Germinal center (tissue), 1 donor: ENCODE measurements around the gene LSM3.
"Not testable (repeated sequence)": the region's sequence is repeated elsewhere in the genome, so short reads cannot be mapped to it uniquely, and the experiment has no call there.

Experiments
- DNase-seq: peaks from one replicate; pipeline ENCODE4 v3.0.0; 2012; ENCODE audit warnings: mixed read lengths, low spot score

The LSM3 gene

GRCh38 chr3:14222457-14222856 lies 43.8 kb downstream of the LSM3 start:
- no peak for DNase-seq

GRCh38 chr3:14222900-14223594 lies 44.4 kb downstream of the LSM3 start:
- DNase-seq, result no peak

- DNase-seq, result no peak
Observed at GRCh38 chr3:14223595-14223994, 45.0 kb downstream of the LSM3 start.

- no peak for DNase-seq
Observed at GRCh38 chr3:14224895-14225294, 46.3 kb downstream of the LSM3 start.

- no peak for DNase-seq
Observed at GRCh38 chr3:14225421-14225820, 46.8 kb downstream of the LSM3 start.

- not testable (repeated sequence) for DNase-seq
Observed at GRCh38 chr3:14226351-14226750, 47.7 kb downstream of the LSM3 start.

- DNase-seq, result no peak
Observed at GRCh38 chr3:14227856-14228255, 49.2 kb downstream of the LSM3 start.

GRCh38 chr3:14228681-14229470 lies 50.3 kb downstream of the LSM3 start:
- DNase-seq, result no peak

- not testable (repeated sequence) for DNase-seq
Observed at GRCh38 chr3:14229695-14230094, 51.1 kb downstream of the LSM3 start.

GRCh38 chr3:14230729-14231128 lies 52.1 kb downstream of the LSM3 start:
- no peak for DNase-seq

- DNase-seq, result no peak
Observed at GRCh38 chr3:14231145-14231990, 52.8 kb downstream of the LSM3 start.

GRCh38 chr3:14231998-14232501 lies 53.4 kb downstream of the LSM3 start:
- DNase-seq, result no peak

- no peak for DNase-seq
Observed at GRCh38 chr3:14234251-14235002, 55.8 kb downstream of the LSM3 start.

- no peak for DNase-seq
Observed at GRCh38 chr3:14235003-14235911, 56.6 kb downstream of the LSM3 start.

- DNase-seq, result no peak
Observed at GRCh38 chr3:14235912-14236295, 57.3 kb downstream of the LSM3 start.

GRCh38 chr3:14236902-14237301 lies 58.3 kb downstream of the LSM3 start:
- no peak for DNase-seq

- no peak for DNase-seq
Observed at GRCh38 chr3:14237457-14237856, 58.8 kb downstream of the LSM3 start.

GRCh38 chr3:14238356-14238755 lies 59.7 kb downstream of the LSM3 start:
- no peak for DNase-seq

GRCh38 chr3:14238930-14239329 lies 60.3 kb downstream of the LSM3 start:
- DNase-seq, result no peak

GRCh38 chr3:14239940-14240339 lies 61.3 kb downstream of the LSM3 start:
- DNase-seq, result no peak

GRCh38 chr3:14240366-14240765 lies 61.7 kb downstream of the LSM3 start:
- DNase-seq, result no peak
